ENCODE measurements around the gene PSMB4.
"Not testable (repeated sequence)": the region's sequence is repeated elsewhere in the genome, so short reads cannot be mapped to it uniquely, and the experiment has no call there.

The PSMB4 gene

DNA sequence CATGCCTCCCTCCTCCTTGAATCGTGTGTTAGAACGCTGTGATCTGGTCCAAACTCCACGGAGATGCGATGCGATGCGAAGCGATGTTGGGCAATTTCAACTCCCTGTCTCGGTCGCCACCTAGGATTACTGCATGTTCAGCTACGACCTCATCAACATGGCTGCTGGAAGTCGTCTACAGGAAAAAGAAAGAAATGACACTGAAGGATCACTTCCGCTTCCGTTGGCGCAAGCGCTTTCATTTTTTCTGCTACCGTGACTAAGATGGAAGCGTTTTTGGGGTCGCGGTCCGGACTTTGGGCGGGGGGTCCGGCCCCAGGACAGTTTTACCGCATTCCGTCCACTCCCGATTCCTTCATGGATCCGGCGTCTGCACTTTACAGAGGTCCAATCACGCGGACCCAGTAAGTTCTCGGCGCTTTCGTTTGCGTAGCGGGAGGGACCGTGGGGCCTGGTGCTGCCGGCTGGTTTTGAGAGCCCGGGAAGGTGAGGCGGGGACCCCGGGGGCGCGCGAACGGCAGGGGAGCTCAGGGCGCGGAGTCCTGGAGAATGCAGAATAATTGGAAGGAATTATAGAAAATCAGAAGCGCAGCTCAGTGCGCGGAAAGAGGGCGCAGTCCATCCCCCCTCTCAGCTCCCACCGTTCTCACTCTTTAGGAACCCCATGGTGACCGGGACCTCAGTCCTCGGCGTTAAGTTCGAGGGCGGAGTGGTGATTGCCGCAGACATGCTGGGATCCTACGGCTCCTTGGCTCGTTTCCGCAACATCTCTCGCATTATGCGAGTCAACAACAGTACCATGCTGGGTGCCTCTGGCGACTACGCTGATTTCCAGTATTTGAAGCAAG, at the start of gene PSMB4:
TSS of gene PSMB4 (plus strand) at position 250 of the 848 bp plus-strand sequence. CDS start at position 265, 15 bp downstream.
- in situ Hi-C loops (cut with MboI; ENCODE audit: low sequenced_read_pairs), result no loop called here

DNA sequence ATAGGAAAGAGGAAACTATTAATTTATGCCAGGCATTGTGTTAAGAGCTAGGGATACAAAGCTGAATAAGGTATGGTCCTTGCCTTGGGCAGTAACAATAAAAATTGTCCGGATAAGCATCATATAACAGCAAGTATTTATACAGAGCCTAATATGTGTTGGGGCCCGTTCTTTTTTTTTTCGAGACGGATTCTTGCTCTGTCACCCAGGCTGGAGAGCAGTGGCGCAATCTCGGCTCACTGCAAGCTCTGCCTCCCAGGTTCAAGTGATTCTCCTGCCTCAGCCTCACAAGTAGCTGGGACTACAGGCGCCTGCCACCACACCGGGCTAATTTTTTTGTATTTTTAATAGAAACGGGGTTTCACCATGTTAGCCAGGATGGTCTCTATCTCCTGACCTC, 49.0 kb upstream of the PSMB4 start:
- in situ Hi-C loops (cut with MboI; ENCODE audit: low sequenced_read_pairs), result not testable (repeated sequence)

DNA sequence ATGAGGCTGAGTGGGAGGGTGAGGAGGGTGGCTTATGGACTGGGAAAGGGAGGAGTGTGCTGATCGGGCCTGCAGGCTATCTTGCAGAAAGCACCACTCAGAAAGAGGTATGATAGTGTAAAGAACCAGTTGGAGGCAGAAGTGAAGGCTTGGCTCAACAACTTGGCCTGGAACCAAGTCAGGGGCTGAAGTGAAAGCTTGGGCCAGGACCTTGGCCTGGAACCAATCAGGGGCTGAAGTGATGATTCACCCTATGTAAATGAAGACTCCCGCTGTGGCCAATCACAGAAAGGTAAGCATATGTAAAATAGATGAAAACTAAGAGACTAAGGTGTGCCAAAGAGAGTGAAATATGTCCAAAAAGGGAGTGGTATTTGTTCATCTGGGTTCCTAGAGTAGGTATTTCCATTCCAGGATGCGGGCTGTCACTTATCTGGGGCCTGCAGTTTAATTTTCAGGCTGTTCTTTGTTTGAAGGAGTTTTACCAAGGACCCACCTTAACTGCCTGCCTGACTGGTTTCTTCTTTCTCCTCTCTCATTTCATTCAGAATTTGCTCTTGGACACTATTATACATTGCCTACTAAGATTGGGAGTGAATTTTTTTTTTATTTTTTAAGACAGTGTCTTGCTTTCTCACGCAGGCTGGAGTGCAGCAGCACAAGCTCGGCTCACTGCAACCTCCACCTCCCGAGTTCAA, 47.2 kb upstream of the PSMB4 start:
- in situ Hi-C loops (cut with MboI; ENCODE audit: low sequenced_read_pairs), result no loop called here

DNA sequence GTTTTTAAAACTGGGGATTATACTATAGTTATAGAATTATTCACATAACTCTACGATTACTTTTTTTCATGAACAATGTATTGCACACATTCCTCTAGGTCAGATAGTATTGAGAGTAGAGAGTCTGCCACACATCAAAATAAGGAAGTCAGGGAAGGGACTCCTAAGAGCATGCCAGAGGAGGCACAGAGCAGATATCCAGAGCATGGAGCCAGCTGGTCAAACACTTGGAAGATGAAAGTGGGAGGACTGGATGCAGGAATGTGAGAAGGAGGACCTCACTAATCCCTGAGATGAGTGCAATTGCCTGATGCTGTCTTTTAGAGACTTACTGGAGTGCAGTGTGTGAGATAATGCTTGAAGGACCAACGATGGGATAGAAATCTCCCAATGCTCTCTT, 42.7 kb upstream of the PSMB4 start:
- in situ Hi-C loops (cut with MboI; ENCODE audit: low sequenced_read_pairs), result no loop called here

DNA sequence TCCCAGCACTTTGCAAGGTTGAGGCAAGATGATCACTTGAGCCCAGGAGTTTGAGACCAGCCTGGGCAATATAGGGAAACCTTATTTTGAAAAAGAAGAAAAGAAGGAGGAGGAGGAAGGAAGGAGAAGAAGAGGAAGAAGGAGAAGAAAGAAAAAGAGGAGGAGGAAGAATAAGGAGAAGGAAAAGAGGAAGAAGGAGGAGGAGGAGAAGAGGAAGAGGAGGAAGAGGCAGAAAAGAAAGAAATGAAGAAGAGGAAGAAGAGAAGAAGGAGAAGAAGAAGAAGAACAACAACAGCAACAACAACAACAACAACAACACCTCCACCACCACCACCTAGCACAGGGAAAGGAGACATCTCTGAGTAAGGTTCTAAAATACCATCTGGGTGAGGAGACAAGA, 37.5 kb upstream of the PSMB4 start:
- in situ Hi-C loops (cut with MboI; ENCODE audit: low sequenced_read_pairs), result no loop called here

DNA sequence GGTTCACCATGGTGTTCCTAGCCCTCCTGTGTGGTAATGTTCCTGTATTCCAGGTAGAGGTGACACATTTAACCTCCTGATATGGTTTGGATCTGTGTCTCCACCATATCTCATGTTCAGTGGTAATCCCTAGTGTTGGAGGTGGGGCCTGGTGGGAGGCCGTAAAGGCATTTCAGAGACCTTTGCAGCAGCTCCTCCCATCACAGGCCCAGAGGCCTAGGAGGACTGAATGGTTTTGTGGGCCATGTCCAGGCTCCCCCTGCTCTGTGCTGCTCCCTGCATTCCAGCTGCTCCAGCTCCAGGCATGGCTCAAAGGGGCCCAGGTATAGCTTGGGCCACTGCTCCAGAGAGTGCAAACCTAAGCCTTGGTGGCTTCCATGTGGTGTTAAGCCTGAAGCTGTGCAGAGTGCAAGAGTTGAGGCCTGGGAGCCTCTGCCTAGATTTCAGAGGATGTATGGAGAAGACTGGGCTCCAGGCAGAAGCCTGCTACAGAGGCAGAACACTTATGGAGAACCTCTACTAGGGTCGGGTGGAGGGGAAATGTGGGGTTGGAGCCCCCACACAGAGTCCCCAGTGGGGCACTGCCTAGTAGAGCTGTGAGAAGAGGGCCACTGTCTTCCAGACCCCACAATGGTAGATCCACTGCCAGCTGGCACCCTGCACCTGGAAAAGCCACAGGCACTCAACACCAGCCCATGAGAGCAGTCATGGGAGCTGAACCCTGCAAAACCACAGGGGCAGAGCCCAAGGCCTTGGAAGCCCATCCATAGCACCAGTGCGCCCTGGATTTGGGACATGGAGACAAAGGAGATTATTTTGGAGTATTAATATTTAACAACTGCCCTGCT, 36.8 kb upstream of the PSMB4 start:
- in situ Hi-C loops (cut with MboI; ENCODE audit: low sequenced_read_pairs), result no loop called here

DNA sequence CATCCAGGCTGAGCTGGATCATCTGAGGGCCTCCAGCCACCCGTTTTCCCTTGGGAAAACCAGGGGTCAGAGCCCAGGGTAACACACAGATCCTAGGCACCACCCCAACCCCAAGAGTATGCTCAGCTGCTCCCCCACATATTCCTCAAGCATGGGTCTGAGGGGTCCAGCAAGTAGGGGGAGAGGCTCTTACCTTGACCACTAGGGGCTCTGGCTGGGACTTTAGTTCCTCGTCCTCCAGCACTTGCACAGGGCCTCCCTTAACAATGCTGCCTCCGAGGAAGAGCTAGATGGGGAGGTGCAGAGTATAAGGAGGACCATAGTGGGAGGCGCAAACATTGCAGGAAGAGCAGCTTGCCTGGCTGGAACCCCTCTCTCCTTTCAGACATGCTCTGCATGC, 34.4 kb upstream of the PSMB4 start:
- in situ Hi-C loops (cut with MboI; ENCODE audit: low sequenced_read_pairs), result no loop called here

DNA sequence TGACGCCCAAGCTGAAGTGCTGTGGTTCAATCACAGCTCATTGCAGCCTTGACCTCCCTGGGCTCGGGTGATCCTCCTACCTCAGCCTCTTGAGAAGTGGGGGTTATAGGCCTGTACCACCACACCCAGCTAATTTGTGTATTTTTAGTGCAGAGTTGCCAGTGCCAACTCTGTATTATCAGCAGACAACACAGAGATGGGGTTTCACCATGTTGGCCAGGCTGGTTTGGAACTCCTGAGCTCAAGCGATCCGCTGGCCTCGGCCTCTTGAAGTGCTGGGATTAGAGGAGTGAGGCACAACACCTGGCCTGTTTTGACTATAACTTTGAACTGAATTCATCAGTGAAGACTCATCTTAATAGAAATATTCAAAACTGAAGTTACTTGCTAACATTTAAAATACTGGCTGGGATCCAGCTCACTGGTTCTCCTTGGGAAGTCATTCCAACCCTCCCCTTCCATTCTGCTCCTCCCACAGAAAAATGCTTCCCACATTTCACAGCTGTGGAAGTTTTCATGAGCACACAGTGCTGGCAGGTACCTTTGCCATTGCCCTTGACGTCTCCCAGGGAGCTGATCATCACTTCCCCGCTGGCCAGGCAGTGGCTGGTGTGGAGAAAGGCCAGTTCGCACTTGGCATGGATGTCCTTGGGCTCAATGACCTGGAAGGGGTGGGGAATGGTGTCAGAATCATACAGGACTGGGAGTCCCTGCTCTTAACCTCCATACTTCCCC, 31.5 kb upstream of the PSMB4 start:
- in situ Hi-C loops (cut with MboI; ENCODE audit: low sequenced_read_pairs), result no loop called here

DNA sequence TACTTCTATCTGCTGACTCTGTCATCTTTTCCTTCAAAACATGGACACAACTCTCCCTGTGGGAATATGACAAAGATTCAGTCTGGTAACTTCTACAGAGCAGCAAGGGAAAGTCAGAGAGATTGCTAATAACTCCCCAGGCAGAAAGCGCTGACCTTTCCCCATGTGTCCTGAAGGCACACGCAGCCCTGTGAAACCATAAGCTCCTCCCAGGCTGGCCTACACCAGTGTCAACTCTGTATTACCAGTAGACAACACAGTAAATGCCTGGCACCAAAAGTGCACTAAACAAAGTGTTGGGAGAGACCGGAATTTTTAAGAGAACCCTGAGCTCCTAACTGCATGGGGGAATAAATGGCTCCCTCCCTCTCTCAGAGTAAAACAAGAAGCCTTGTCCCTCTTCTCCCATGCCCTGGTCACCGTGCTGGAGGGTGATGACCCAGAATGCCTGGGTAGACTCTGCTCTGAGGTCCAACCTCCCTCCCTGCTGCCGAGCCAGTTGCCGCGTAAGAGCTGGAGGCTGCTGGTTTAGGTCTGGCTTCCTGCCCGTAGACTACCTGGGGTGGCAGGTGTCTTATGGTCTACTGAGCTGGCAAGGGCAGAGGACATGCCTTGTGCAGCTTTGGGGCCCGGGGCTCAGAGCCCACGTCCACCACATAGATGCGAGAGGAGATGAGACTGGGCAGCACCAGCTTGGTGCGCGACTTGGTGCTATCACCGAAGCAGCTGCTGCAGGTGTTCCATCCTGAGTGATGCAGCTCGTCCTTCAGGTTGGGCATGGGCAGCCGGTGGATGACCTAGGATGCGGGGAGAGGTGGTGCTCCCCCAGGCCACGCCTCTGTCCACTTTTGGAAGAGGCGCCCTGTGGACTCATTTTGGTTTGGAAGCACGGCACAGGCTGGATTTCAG, 30.7 kb upstream of the PSMB4 start:
- in situ Hi-C loops (cut with MboI; ENCODE audit: low sequenced_read_pairs), result no loop called here

DNA sequence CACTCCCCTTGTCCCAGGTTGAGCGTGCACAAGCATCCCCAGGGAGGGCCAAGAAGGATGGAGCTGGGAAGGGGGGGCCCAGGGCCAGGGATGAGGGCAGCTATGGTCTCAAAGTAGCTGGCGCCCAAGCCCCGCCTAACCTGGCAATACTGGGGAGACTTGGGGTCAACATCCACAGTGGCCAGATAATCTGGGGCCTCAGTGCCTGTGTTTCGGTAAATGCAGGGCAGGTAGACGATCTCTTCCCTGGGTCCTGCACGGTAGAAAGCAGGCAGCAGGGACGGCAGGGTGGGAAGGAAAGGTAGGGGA, 30.1 kb upstream of the PSMB4 start:
- in situ Hi-C loops (cut with MboI; ENCODE audit: low sequenced_read_pairs), result no loop called here

DNA sequence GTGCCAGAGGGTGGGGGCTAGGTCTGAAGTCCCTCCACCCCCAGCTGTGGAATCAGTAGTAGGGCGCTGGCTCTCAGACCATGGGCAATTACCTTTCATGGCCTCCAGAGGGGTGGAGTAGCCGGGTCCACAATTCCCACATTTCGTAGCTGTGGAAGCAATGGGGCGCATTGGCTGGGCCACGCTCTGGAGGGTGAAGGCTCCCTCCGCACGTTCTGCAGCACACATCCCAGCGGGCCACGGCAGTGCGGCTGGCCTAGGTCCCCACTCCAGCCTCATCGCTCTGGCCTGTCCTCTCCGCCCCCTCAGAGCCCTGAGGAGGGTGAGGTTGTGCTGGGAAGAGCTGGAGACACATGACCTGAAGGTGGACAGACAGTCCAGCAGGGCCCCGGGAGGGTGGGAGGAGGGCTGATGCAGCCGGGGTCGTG, 29.7 kb upstream of the PSMB4 start:
- in situ Hi-C loops (cut with MboI; ENCODE audit: low sequenced_read_pairs), result no loop called here

DNA sequence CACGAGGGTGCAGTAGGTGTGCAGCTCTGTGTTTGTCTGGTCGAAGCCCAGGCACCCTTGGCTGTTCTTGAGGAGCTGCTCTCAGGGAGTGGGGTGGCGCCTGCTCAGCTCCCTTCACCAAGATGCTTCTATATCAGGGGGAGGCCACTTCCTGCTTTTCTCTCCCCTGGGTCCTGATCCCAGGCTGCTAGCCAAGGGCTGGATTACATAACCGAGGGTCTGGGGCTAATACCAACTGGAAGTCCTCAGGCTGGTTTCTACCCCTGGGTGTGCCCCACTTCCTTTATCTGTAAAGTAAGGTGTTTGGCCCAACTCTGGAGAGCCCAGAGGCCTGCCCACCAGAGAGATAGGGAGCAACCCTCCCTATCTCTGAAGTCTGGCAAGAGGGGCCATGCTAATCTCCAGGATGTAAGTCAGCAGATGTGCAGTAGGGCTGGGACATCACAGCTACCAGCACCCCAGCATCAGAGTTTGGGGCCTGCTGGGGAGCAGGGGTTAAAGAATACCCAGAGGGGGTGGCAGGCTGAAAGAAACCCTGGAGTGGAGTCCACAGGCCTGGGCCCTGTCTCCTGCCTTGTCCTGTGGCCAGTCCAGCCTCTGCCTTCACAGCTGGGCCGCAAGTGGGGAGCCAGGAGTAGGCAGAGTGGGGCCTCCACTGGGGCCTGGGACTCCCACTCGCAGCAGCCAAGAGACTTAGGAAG, 29.0 kb upstream of the PSMB4 start:
- in situ Hi-C loops (cut with MboI; ENCODE audit: low sequenced_read_pairs), result no loop called here

DNA sequence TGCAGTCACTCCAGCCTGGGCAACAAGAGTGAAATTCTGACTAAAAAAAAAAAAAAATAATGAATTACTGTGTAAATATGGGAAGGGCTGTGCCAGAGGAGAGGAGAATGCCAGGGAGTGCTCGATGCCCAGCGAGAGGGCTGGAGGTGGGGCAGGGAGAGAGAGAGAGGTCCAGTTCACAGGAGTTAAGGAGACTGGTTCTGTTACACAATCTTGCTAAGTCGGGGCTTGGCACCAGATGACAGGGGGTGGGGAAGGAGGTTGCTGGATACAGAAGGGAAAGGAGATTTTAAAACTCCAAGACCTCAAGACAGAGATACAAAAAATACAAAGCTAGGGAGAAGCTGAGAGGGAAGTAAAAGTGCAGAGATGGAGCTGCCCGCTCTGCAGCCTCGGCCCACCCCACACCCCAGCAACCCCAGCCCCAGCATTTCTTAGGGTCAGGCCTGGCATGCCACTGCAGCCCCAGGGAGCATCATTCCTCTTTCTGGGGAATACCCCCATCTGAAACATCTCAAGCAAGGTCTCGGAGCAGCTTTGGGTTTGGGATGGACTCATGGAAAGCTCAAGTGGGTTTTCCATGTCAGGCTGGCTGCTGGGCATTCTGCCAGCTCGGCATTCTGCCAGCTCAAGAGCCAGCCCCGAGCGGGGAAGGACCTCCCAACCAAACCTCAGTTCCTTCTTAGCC, 27.9 kb upstream of the PSMB4 start:
- in situ Hi-C loops (cut with MboI; ENCODE audit: low sequenced_read_pairs), result no loop called here

DNA sequence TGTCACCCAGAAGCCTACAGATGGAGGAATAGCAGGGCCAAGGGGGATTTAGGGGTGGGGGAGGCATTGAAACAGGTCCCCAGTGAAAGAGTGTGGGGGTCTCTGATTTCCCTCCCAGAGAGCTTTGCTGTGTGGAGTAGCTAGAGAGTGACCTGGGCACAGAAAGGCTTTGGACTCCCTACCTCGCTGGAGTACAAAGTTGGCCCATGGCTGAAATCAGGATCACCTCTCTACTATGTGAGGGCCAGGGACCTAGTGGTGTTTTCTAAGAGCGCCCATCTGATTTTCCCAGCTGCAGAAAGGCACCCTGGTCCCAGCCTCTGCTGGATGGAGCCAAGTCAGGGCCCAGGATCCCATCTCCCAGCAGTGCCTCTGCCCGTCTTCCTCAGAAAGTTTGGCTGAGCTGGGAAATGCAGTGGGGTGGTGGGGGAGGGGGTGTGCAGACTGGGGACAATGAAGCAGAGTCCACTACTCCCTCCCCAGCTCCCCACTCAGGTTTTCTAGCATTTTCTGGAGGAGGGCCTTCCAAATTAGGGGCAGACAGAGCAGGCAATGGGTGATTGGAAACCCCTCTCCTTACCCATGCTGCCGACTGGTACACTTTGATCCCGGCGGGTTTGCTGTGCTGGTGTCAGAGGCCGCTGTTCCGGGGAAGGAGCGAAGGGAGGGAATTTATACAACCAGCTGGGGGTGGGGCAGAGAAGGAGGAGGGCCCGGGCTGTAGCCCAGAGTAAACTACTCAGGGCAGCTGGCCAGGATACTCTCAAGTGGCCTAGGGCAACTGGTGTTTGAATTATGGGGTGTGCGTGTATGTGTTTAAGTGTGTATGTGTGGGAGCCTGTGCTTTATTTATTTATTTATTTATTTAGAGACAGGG, 27.1 kb upstream of the PSMB4 start, which contains the start of gene SELENBP1:
TSS of gene SELENBP1 (minus strand) at position 648 of the 877 bp plus-strand sequence. CDS start at position 584, 64 bp downstream.
- in situ Hi-C loops (cut with MboI; ENCODE audit: low sequenced_read_pairs), result no loop called here

DNA sequence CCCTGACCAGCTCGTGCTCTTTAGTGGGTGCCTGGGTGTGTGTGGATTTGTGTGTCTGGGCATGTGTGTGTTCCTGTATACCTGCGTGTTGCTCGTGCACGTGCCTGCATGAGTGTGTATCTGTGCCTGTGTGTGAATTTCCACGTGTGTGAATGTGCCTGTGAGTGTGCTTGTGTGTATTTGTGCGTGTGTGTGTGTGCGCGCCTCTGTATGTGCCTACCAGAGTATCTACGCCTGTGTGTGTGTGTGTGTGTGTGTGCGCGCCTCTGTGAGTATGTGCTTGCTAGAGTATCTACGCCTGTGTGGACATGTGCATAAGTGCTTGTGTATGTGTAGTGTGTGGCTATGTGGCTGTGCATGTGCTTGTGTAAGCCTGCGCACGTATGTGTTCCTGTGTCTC, 26.2 kb upstream of the PSMB4 start:
- in situ Hi-C loops (cut with MboI; ENCODE audit: low sequenced_read_pairs), result no loop called here

DNA sequence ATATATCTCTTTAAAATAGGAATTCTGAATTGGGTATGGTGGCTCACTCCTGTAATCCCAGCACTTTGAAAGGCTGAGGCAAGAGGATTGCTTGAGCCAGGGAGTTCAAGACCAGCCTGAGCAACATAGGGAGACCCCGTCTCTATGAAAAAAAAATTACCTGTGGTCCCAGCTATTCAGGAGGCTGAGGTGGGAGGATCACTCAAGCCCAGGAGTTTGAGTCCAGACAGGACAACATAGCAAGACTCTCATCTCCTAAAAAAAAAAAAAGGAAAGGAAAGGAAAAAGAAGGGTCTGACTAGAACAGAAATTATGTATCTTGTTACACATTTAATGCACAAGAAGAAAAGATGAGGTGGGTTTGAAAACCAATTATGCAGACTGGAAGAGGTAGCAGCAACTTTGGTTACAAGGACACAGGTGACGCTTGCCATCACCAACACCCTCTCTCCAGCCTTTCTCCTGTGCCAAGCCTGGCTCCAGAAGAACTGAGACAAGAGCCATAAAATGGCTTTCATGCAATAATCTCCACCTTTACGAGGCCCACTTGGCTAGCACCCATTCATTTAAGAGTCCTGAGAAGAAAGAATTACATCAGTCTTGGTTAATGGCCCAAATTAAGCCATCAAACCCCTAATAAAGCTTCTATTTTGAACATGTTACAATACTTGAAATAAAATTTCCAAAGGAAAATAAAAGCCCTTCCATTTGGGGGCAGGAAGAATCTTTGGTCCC, 22.1 kb upstream of the PSMB4 start:
- in situ Hi-C loops (cut with MboI; ENCODE audit: low sequenced_read_pairs), result no loop called here

DNA sequence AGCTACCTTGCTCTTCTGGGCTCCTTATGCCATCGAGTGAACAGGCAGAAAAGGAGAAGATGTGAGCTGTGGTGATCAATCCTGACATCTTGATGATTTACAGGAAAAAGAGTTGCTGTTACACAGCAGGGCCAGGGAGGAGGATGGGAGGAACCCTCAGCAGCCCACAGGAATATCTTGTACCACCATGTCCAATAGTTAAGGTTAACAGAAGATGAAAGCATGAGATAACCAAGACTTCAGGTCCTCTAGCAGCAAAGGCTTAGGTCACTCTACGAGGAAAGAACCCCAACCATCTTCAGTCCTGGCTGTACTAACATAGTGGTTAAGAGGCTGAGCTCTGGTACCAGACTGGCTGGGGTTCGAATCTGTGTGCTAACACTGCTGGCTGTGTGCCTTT, 14.8 kb upstream of the PSMB4 start:
- in situ Hi-C loops (cut with MboI; ENCODE audit: low sequenced_read_pairs), result no loop called here

Data from hTERT RPE-1 (cell line).